ENCODE data around the gene GDPD4. TPM values are rescaled to one million over a fixed set of nuclear protein-coding genes. Genes with fewer than 3 reads are reported as not detected.

The GDPD4 gene
- total RNA-seq, 4 donors from 2014 or later = not detected

- no peaks in the 10 kb centered on the region for H3K4me1 ChIP-seq
- no peaks in the 10 kb centered on the region for H3K9me3 ChIP-seq
- TF ChIP-seq POLR2AphosphoS5 (IDR thresholded peaks at IDR 0.05) = no peak
- TF ChIP-seq POLR2A (IDR thresholded peaks at IDR 0.05) = no peak
- TF ChIP-seq, protein P1, sequence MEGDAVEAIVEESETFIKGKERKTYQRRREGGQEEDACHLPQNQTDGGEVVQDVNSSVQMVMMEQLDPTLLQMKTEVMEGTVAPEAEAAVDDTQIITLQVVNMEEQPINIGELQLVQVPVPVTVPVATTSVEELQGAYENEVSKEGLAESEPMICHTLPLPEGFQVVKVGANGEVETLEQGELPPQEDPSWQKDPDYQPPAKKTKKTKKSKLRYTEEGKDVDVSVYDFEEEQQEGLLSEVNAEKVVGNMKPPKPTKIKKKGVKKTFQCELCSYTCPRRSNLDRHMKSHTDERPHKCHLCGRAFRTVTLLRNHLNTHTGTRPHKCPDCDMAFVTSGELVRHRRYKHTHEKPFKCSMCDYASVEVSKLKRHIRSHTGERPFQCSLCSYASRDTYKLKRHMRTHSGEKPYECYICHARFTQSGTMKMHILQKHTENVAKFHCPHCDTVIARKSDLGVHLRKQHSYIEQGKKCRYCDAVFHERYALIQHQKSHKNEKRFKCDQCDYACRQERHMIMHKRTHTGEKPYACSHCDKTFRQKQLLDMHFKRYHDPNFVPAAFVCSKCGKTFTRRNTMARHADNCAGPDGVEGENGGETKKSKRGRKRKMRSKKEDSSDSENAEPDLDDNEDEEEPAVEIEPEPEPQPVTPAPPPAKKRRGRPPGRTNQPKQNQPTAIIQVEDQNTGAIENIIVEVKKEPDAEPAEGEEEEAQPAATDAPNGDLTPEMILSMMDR (IDR thresholded peaks at IDR 0.05) = no peak
- TF ChIP-seq EP300 (IDR thresholded peaks at IDR 0.05; ENCODE audit: low read depth) = no peak
- H3K27me3 ChIP-seq = no peaks in the 10 kb centered on the region
- no peaks in the 10 kb centered on the region for H3K36me3 ChIP-seq
- in situ Hi-C loops (cut with MboI; ENCODE audit: low pct_ligation_motif_present in 1 of 4, low pct_unique_long_range_greater_than_20kb in 1 of 4, low sequenced_read_pairs in 3 of 4) = no loop called here
- DNase-seq = no peak
- WGBS, 2 donors (ENCODE audit: low coverage in 1 of 2) = 83 to 88% methylated on average over 6 to 12 of the region's 12 CpGs
- intact Hi-C loops (cut with DNase I; ENCODE audit: low total_unique reads) = no loop called here
- no peak overlapping the region for H3K4me3 ChIP-seq
- H3K27ac ChIP-seq = no peak overlapping the region
Observed at GRCh38 chr11:77204754-77205466, 96.6 kb downstream of the GDPD4 start.

- no peaks in the 10 kb centered on the region for H3K4me1 ChIP-seq
- TF ChIP-seq EP300 (IDR thresholded peaks at IDR 0.05; ENCODE audit: low read depth) = no peak
- TF ChIP-seq POLR2AphosphoS5 (IDR thresholded peaks at IDR 0.05) = no peak
- TF ChIP-seq, protein P1 (IDR thresholded peaks at IDR 0.05) = no peak
- no peak for TF ChIP-seq POLR2A (IDR thresholded peaks at IDR 0.05)
- 83% methylated on average over 20 of the region's 20 CpGs; no CpG with 5 or more reads in 1 of the 2 donors for WGBS, 2 donors (ENCODE audit: low coverage in 1 of 2)
- in situ Hi-C loops (cut with MboI; ENCODE audit: low pct_ligation_motif_present in 1 of 4, low pct_unique_long_range_greater_than_20kb in 1 of 4, low sequenced_read_pairs in 3 of 4) (no loop called here), intact Hi-C loops (cut with DNase I; ENCODE audit: low total_unique reads) (no loop called here)
- no peak overlapping the region for H3K27ac ChIP-seq
- no peaks in the 10 kb centered on the region for H3K27me3 ChIP-seq
- no peak overlapping the region for H3K4me3 ChIP-seq
- DNase-seq = peak; percentile 1
- H3K9me3 ChIP-seq = no peaks in the 10 kb centered on the region
- no peaks in the 10 kb centered on the region for H3K36me3 ChIP-seq
Observed at GRCh38 chr11:77203901-77204753, 97.4 kb downstream of the GDPD4 start.

DNA sequence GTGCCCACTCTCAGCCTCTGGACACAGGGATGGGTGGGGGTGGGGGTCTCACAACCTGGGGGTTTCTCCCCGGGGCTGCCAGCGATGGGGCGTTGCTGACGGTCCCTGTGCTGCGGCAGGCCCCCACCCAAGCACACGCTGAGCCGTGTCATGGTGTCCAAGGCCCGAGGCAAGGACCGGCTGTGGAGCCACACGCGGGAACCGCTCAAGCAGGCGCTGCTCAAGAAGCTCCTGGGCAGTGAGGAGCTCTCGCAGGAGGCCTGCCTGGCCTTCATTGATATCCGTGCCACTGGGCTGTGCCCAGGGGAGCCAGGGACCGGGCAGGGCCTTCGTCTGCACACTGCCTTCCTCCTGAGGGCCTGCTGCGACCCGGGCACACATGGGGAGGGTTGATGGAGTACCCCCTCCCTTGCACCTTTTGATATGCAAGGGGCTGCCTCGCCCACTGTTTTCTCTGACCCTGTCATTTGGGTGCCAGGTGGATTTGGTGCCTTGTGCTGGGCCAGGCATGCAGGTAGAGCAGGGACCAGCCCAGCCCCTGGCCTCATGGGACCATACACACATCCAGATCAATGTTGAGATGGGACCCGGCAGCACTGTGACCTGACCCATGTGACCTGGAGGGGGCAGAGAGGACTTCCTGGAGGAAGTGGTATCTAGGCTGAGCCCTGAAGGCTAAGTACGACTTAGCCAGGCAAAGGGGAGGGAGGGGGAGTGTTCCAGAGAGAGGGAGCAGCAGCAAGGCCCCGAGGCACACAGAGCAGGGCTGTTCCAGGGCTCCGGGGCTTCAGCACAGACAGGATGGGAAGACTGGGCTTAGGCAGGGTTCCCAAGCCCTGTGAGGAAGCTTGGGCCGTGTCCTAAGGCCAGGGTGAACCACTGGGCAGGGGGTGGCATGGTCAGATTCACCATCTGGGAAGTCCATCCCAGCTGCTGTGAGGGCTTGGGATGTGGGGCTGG, 98.3 kb downstream of the GDPD4 start:
- WGBS, 2 donors (ENCODE audit: low coverage in 1 of 2) = 88% methylated on average over 25 of the region's 25 CpGs; no CpG with 5 or more reads in 1 of the 2 donors
- no peaks in the 10 kb centered on the region for H3K9me3 ChIP-seq
- H3K4me3 ChIP-seq = no peak overlapping the region
- H3K4me1 ChIP-seq = no peaks in the 10 kb centered on the region
- H3K27me3 ChIP-seq = no peaks in the 10 kb centered on the region
- in situ Hi-C loops (cut with MboI; ENCODE audit: low pct_ligation_motif_present in 1 of 4, low pct_unique_long_range_greater_than_20kb in 1 of 4, low sequenced_read_pairs in 3 of 4) = no loop called here
- TF ChIP-seq EP300 (IDR thresholded peaks at IDR 0.05; ENCODE audit: low read depth) (no peak), POLR2A (IDR thresholded peaks at IDR 0.05) (no peak), POLR2AphosphoS5 (IDR thresholded peaks at IDR 0.05) (no peak)
- TF ChIP-seq, protein P1 (IDR thresholded peaks at IDR 0.05) = no peak
- H3K36me3 ChIP-seq = no peaks in the 10 kb centered on the region
- H3K27ac ChIP-seq = no peak overlapping the region
- intact Hi-C loops (cut with DNase I; ENCODE audit: low total_unique reads) = no loop called here
- DNase-seq = peak; percentile 5

Data from transverse colon (tissue), 4 donors.